Articular chondrocyte of knee joint (primary cell): ENCODE results near the gene ABL2. TPM values are rescaled to one million over a fixed set of nuclear protein-coding genes. Genes with fewer than 3 reads are reported as not detected.

Experiments used
- small RNA-seq: library from RNA; depleted of rRNA; stranded (forward); fragments of <200 nt; gene quantifications from one replicate; pipeline ENCODE3, GENCODE V24; 2012
- total RNA-seq: library from RNA; depleted of rRNA; stranded (reverse); fragments of >200 nt; gene quantifications from 2 replicates; pipeline ENCODE4 v1.2.3, GENCODE V29; 2012

ABL2 gene
- 102 and 125 TPM in 2 replicates for total RNA-seq

DNA sequence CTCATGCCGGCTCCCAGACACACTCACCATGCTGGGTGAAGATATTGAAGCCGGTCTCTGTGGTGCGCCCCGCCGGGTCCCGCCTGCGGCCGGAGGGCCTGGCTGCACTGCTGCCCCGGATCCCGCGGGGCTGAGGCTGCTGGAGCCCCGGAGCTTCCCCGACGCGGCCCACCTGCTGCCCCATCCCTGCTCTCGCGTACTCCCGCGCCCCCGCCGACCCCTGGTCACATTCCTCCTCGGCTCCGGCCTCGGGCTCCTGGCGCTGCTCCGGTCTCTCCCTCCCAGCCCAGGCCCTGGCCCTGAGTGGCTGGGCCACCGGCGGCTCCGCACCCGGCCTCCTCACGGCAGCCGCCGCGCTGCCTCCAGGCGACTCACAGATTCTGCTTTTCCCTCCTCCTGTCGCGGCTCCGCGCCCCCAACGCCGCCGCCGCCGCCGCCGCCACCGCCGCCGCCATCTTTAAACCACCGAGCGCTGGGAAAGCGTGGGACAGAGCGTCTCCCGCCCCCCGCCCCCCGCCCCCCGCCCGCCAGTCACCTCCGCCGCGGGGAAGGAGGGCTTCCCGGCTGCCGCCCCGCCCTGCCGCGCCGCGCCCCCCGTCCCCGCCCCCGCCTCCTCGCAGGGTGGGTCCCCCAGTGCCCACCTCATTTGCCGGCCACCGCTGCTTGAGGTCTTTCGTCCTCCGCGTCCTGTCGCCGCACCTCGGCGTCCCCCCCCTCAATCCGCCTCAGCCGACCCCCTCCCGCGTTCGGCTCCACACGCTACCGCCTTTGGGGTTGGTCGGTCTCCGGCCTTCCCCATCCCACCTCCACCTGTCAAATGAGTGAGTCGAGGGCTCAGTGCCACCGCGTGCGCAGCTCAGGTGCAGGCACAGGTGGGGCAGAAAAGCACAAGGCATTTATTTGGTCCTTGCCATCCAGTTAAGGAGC, at the start of gene ABL2:
Gene ABL2, minus strand, starts transcription at position 464 of the 927 bp plus-strand sequence. Its CDS starts 280 bp downstream, at position 184.

DNA sequence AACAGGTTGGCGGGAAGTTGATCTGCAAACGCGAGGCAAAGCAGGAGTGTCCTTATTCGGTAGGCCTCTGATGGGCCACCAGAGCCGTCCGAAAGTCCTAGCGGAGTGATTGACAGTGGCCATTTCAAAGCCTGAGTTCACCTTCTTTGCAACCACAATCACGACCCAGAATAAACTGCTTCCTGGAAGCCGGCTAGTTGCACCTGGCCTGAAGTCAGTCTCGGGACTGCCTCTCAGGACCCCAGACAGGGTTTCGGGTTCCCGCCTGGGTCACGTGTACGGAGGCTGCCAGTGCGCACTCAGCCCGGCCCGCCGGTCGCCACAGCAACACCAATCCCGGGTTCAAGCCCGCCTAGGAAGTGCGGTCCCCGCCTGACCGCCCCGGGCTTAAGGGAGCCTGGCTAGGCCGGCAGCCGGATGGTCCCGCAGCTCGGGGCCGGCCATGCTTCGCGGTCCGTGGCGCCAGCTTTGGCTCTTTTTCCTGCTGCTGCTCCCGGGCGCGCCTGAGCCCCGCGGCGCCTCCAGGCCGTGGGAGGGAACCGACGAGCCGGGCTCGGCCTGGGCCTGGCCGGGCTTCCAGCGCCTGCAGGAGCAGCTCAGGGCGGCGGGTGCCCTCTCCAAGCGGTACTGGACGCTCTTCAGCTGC, 147.7 kb downstream of the ABL2 start, which contains the start of gene TOR3A:
Gene TOR3A, plus strand, starts transcription at position 384 of the 646 bp plus-strand sequence. Its CDS starts 59 bp downstream, at position 443.

Small RNAs within 50 kb of the gene (small RNA-seq; reads per million reads assigned to genes)
- gene AL512326.2 (not detected), gene AL512326.3 (not detected), gene EIF4A1P11 (not detected), gene RF00272 (not detected)

Other genes starting within 250 kb of the ABL2 start
- gene FAM20B, start 203.8 kb downstream of the ABL2 start, total RNA-seq: 57.2 and 57.6 TPM in 2 replicates
- 24.2 and 29.1 TPM in 2 replicates for gene TOR3A, start 147.6 kb downstream of the ABL2 start, total RNA-seq
- 52.9 and 61.0 TPM in 2 replicates for gene SOAT1, start 64.1 kb upstream of the ABL2 start, total RNA-seq
- 0.54 and 3.8 TPM in 2 replicates for gene AXDND1, start 136.3 kb upstream of the ABL2 start, total RNA-seq